C4-2B (cell line): ENCODE data around the gene AP3S2.

ENCODE experiments used
- CTCF ChIP-seq: fragments of 450-650 bp; conservative IDR thresholded peaks from 2 replicates; pipeline ENCODE4 v1.5.1; 2017; ENCODE audit warnings: mild to moderate bottlenecking
- ZFX ChIP-seq: fragments of 450-650 bp; IDR thresholded peaks from 2 replicates; pipeline ENCODE4 v1.6.1; 2017

GRCh38 chr15:89877083-89877425 is 16.7 kb downstream of the AP3S2 start:
- no peak for TF ChIP-seq CTCF
- TF ChIP-seq ZFX: no peak
